NCI-H345 (cell line): ENCODE data around the gene LTF.
"Not testable (repeated sequence)": the region's sequence is repeated elsewhere in the genome, so short reads cannot be mapped to it uniquely, and the experiment has no call there.

Experiments
- DNase-seq: peaks from one replicate; lab custom pipeline; 2025; lab: John Stamatoyannopoulos, UW

Gene LTF

GRCh38 chr3:46393554-46394434 is 70.9 kb downstream of the LTF start:
- DNase-seq, result no peak

GRCh38 chr3:46393011-46393410 is 71.7 kb downstream of the LTF start:
- DNase-seq, result no peak

- DNase-seq, result not testable (repeated sequence)
Observed at GRCh38 chr3:46391526-46391925, 73.2 kb downstream of the LTF start.

GRCh38 chr3:46389306-46389705 is 75.4 kb downstream of the LTF start:
- DNase-seq, result no peak

GRCh38 chr3:46388847-46389246 is 75.9 kb downstream of the LTF start:
- not testable (repeated sequence) for DNase-seq

GRCh38 chr3:46386205-46386604 is 78.5 kb downstream of the LTF start:
- peak; percentile 7 for DNase-seq
